ENCODE results near the gene CA12. TPM values are rescaled to one million over a fixed set of nuclear protein-coding genes. Genes with fewer than 3 reads are reported as not detected.
A peak's percentile ranks its signal among the peaks of the same experiment; 100 is the strongest.

CA12 gene
- total and polyA plus RNA-seq, 2 experiments from 2014 or later: 0.03 TPM; not detected in 1

DNA sequence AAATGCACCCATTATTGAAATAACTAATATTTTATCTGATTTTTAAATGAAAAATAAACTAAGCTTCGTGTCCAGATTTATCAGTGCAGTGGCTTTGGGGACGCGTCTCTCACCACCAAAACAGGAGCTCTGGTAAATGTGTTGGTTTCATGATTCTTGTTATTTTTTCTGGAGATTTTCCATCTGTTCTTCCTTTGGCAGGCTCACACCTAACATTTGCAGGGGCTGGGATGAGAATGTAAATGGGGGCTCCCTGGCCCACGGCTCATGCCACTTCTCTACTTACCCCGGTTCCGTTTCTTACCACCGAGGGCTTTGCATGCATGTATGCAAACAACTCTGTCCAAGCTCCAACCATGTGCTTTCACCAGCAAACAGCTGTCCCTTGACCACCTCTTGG is 30.9 kb upstream of the CA12 start:
- Histone ChIP-seq H3K27me3 (no peaks in the 10 kb centered on the region), H3K4me3 (no peak overlapping the region), H3K36me3 (no peaks in the 10 kb centered on the region), H3K27ac (no peak overlapping the region), H3K4me1 (ENCODE audit: low read depth) (no peaks in the 10 kb centered on the region), H3K9me3 (ENCODE audit: low read depth) (no peaks in the 10 kb centered on the region)
- TF ChIP-seq, protein P1, sequence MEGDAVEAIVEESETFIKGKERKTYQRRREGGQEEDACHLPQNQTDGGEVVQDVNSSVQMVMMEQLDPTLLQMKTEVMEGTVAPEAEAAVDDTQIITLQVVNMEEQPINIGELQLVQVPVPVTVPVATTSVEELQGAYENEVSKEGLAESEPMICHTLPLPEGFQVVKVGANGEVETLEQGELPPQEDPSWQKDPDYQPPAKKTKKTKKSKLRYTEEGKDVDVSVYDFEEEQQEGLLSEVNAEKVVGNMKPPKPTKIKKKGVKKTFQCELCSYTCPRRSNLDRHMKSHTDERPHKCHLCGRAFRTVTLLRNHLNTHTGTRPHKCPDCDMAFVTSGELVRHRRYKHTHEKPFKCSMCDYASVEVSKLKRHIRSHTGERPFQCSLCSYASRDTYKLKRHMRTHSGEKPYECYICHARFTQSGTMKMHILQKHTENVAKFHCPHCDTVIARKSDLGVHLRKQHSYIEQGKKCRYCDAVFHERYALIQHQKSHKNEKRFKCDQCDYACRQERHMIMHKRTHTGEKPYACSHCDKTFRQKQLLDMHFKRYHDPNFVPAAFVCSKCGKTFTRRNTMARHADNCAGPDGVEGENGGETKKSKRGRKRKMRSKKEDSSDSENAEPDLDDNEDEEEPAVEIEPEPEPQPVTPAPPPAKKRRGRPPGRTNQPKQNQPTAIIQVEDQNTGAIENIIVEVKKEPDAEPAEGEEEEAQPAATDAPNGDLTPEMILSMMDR (IDR thresholded peaks at IDR 0.05; ENCODE audit: low read depth, low read length): no peak
- no peak for DNase-seq (ENCODE audit: low read depth in 1 of 2, low spot score in 1 of 2)

DNA sequence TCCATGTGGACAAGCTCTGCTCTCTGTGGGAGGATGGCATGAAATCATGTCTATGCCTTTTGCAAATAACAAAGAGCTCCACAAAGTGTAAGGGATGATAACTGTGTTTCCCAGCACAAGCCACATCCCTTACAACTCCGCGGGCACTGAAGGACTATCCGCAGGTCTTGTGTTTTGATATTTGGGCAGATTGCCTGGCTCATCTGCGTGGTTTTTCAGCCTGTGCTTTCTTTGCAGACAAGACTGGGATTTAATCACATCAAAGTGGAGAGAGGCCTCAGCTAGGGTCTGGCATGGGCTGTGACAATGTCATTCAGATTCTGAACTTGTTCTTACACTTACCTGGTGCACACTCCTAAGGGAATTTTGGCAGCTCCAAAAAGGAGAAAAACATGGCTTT is 30.2 kb upstream of the CA12 start:
- Histone ChIP-seq H3K36me3 (no peaks in the 10 kb centered on the region), H3K9me3 (ENCODE audit: low read depth) (no peaks in the 10 kb centered on the region), H3K4me3 (no peak overlapping the region), H3K27ac (no peak overlapping the region), H3K27me3 (no peaks in the 10 kb centered on the region), H3K4me1 (ENCODE audit: low read depth) (no peaks in the 10 kb centered on the region)
- no peak for DNase-seq (ENCODE audit: low read depth in 1 of 2, low spot score in 1 of 2)
- TF ChIP-seq, protein P1 (IDR thresholded peaks at IDR 0.05; ENCODE audit: low read depth, low read length): no peak

DNA sequence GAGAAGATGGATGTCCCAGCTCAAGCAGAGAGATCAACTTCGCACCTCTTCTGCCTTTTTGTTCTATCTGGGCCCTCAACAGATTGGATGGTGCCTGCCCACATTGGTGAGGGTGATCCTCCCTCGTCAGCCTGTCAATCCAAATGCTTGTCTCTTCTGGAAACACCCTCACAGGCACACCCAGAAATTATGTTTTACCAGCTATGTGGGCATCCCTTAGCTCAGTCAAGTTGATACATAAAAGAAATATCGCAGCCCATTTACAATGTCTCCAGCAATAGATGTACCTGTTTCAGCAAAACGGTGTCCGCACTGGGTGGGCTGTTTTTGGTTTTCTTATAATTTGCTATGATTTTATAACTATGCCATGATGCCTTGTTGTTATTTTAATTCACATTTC is 27.5 kb upstream of the CA12 start:
- TF ChIP-seq, protein P1 (IDR thresholded peaks at IDR 0.05; ENCODE audit: low read depth, low read length): no peak
- no peak for DNase-seq (ENCODE audit: low read depth in 1 of 2, low spot score in 1 of 2)
- H3K36me3 ChIP-seq: no peaks in the 10 kb centered on the region
- H3K27ac ChIP-seq: no peak overlapping the region
- H3K4me3 ChIP-seq: no peak overlapping the region
- H3K4me1 ChIP-seq (ENCODE audit: low read depth): no peaks in the 10 kb centered on the region
- no peaks in the 10 kb centered on the region for H3K27me3 ChIP-seq
- H3K9me3 ChIP-seq (ENCODE audit: low read depth): no peaks in the 10 kb centered on the region

DNA sequence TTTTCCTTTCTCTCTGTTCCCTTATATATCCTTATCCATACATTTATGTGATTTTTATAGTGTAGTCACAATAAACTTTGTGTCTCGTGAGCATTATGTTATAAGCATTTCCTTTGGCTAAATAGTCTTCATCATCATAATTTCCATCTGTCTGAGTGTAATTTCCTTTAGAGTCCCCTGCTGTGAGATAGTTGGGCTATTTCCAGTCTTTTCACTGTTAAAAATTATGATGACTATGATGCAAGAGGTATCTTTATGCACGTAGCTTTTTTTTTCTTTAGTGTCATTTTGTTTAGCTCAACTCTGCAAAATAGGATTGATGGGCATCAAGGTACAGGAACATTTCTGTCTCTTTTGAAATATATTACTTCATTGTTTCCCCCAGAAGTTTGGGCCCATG is 26.9 kb upstream of the CA12 start:
- Histone ChIP-seq H3K27ac (no peak overlapping the region), H3K4me3 (no peak overlapping the region), H3K4me1 (ENCODE audit: low read depth) (no peaks in the 10 kb centered on the region), H3K27me3 (no peaks in the 10 kb centered on the region), H3K9me3 (ENCODE audit: low read depth) (no peaks in the 10 kb centered on the region), H3K36me3 (no peaks in the 10 kb centered on the region)
- TF ChIP-seq, protein P1 (IDR thresholded peaks at IDR 0.05; ENCODE audit: low read depth, low read length): no peak
- peak in 1 of 2 donors; percentile 51 for DNase-seq (ENCODE audit: low read depth in 1 of 2, low spot score in 1 of 2)

DNA sequence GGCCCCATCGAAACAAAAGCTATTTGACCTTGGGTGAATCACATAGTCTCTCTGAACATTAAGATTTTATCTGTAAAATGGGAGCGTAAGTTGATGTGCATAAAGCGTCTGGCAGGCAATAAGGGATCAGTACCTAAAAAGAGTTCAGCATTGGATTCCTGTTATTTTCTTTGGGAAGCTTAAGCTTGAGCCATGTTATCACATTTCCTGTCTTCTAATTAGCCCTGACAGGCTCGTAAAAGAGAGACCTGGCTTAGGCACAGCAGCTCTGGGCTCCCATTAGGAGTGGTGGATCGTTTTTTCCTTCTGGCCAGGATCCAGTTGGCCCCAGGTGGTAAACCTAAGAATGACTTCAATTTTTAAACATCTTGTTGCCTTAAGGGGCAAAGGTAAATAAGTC is 26.0 kb upstream of the CA12 start:
- DNase-seq (ENCODE audit: low read depth in 1 of 2, low spot score in 1 of 2): no peak
- TF ChIP-seq, protein P1 (IDR thresholded peaks at IDR 0.05; ENCODE audit: low read depth, low read length): no peak
- Histone ChIP-seq H3K27ac (no peak overlapping the region), H3K36me3 (no peaks in the 10 kb centered on the region), H3K27me3 (no peaks in the 10 kb centered on the region), H3K4me3 (no peak overlapping the region), H3K4me1 (ENCODE audit: low read depth) (no peaks in the 10 kb centered on the region), H3K9me3 (ENCODE audit: low read depth) (no peaks in the 10 kb centered on the region)

Measured in cardiac muscle cell (in vitro differentiated cells and primary cell).